ENCODE results near the gene MYO18A.

MYO18A gene

GRCh38 chr17:29071303-29071702, 108.9 kb downstream of the MYO18A start:
- no peak for TF ChIP-seq CTCF (conservative IDR thresholded peaks at IDR 0.05; ENCODE audit: low read depth, low read length)
- H3K4me3 ChIP-seq (ENCODE audit: low read depth, low read length): no peak overlapping the region
- no peak for DNase-seq (ENCODE audit: low read depth)

DNA sequence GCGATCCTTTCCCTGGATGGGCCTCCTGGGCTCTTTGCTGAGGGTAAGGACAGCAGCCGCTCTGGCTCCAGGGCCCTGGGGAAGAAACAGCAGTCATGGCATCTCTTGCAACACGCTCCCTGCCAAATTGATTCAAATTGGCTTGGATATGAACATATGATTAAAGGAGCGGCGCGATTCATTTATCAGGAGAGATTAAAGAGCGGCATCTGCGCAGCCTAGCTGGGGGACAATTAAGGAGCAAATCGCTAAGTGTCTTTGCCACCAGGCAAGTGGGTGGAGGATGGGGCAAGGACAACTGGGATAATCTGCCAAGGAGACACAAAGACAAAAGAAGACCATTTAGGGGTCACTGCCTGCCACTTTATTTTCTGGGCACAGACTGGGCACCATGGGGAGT, 109.4 kb downstream of the MYO18A start:
- H3K4me3 ChIP-seq (ENCODE audit: low read depth, low read length): no peak overlapping the region
- TF ChIP-seq CTCF (conservative IDR thresholded peaks at IDR 0.05; ENCODE audit: low read depth, low read length): no peak
- no peak for DNase-seq (ENCODE audit: low read depth)

GRCh38 chr17:29070308-29070707, 109.9 kb downstream of the MYO18A start:
- DNase-seq (ENCODE audit: low read depth): no peak
- H3K4me3 ChIP-seq (ENCODE audit: low read depth, low read length): no peak overlapping the region
- TF ChIP-seq CTCF (conservative IDR thresholded peaks at IDR 0.05; ENCODE audit: low read depth, low read length): no peak

DNA sequence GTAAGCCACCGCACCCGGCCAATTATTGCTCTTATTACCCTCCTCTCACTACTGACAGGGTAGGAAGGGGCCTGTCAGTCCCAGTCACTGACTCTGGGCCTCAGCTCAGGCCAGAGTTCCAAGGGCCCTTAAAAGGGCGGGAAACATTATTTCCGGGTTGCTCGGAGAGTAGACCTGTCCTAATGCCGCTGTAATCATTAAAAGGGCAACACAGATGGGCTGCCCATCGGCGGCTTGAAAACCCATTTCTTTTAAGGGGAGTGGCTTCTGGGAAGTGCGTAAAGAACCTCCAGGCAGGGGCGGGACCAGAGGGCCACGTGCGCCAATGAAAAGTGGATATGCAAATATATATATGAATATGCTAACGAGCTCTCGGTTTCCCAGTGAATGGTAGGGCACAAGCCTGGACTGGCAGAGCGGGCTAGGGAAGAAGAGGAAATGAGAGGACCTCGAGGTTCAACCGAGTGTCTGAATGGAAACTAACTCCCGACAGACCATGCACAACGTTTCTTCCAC, 110.6 kb downstream of the MYO18A start:
- DNase-seq (ENCODE audit: low read depth): no peak
- no peak overlapping the region for H3K4me3 ChIP-seq (ENCODE audit: low read depth, low read length)
- no peak for TF ChIP-seq CTCF (conservative IDR thresholded peaks at IDR 0.05; ENCODE audit: low read depth, low read length)

GRCh38 chr17:29068818-29069217, 111.4 kb downstream of the MYO18A start:
- no peak overlapping the region for H3K4me3 ChIP-seq (ENCODE audit: low read depth, low read length)
- no peak for TF ChIP-seq CTCF (conservative IDR thresholded peaks at IDR 0.05; ENCODE audit: low read depth, low read length)

GRCh38 chr17:29066606-29067005, 113.6 kb downstream of the MYO18A start:
- TF ChIP-seq CTCF (conservative IDR thresholded peaks at IDR 0.05; ENCODE audit: low read depth, low read length): no peak
- no peak for DNase-seq (ENCODE audit: low read depth)
- H3K4me3 ChIP-seq (ENCODE audit: low read depth, low read length): no peak overlapping the region

More at GRCh38 chr17:29068818-29069217, 111.4 kb downstream of the MYO18A start:
- DNase-seq (ENCODE audit: low read depth): no peak

- H3K4me3 ChIP-seq (ENCODE audit: low read depth, low read length): no peak overlapping the region
- DNase-seq (ENCODE audit: low read depth): no peak
- TF ChIP-seq CTCF (conservative IDR thresholded peaks at IDR 0.05; ENCODE audit: low read depth, low read length): no peak
Measured at GRCh38 chr17:29066047-29066446, 114.2 kb downstream of the MYO18A start.

Data from choroid plexus epithelial cell (primary cell).